ENCODE measurements around the gene TPGS2.

Gene TPGS2

GRCh38 chr18:36829362-36830157, 758 bp upstream of the TPGS2 start:
- TF ChIP-seq CTCF (IDR thresholded peaks at IDR 0.05; ENCODE audit: extremely low read depth, insufficient read depth, missing control alignments) = no peak

GRCh38 chr18:36828157-36828629, 609 bp downstream of the TPGS2 start:
- TF ChIP-seq CTCF (IDR thresholded peaks at IDR 0.05; ENCODE audit: extremely low read depth, insufficient read depth, missing control alignments) = no peak
- DNase-seq (ENCODE audit: low spot score) = no peak
- in situ Hi-C loops (cut with MboI; ENCODE audit: low pct_unique_long_range_greater_than_20kb, low sequenced_read_pairs, unreplicated experiment) = no loop called here

More at GRCh38 chr18:36829362-36830157, 758 bp upstream of the TPGS2 start:
- no peak for DNase-seq (ENCODE audit: low spot score)
- in situ Hi-C loops (cut with MboI; ENCODE audit: low pct_unique_long_range_greater_than_20kb, low sequenced_read_pairs, unreplicated experiment) = no loop called here

- no peak for DNase-seq (ENCODE audit: low spot score)
- in situ Hi-C loops (cut with MboI; ENCODE audit: low pct_unique_long_range_greater_than_20kb, low sequenced_read_pairs, unreplicated experiment) = no loop called here
- no peak for TF ChIP-seq CTCF (IDR thresholded peaks at IDR 0.05; ENCODE audit: extremely low read depth, insufficient read depth, missing control alignments)
These were observed 2.2 kb downstream of the TPGS2 start for GRCh38 chr18:36826556-36826955.

- no peak for TF ChIP-seq CTCF (IDR thresholded peaks at IDR 0.05; ENCODE audit: extremely low read depth, insufficient read depth, missing control alignments)
- no peak for DNase-seq (ENCODE audit: low spot score)
- in situ Hi-C loops (cut with MboI; ENCODE audit: low pct_unique_long_range_greater_than_20kb, low sequenced_read_pairs, unreplicated experiment) = no loop called here
These were observed 3.3 kb downstream of the TPGS2 start for GRCh38 chr18:36825526-36825925.

- no peak for TF ChIP-seq CTCF (IDR thresholded peaks at IDR 0.05; ENCODE audit: extremely low read depth, insufficient read depth, missing control alignments)
- DNase-seq (ENCODE audit: low spot score) = no peak
- in situ Hi-C loops (cut with MboI; ENCODE audit: low pct_unique_long_range_greater_than_20kb, low sequenced_read_pairs, unreplicated experiment) = no loop called here
These were observed 7.1 kb downstream of the TPGS2 start for GRCh38 chr18:36821681-36822080.

GRCh38 chr18:36819621-36820020, 9.2 kb downstream of the TPGS2 start:
- in situ Hi-C loops (cut with MboI; ENCODE audit: low pct_unique_long_range_greater_than_20kb, low sequenced_read_pairs, unreplicated experiment) = no loop called here
- TF ChIP-seq CTCF (IDR thresholded peaks at IDR 0.05; ENCODE audit: extremely low read depth, insufficient read depth, missing control alignments) = no peak
- DNase-seq (ENCODE audit: low spot score) = no peak

Data from GM13977 (cell line).